ENCODE measurements around the gene GRAMD2A.

The GRAMD2A gene

DNA sequence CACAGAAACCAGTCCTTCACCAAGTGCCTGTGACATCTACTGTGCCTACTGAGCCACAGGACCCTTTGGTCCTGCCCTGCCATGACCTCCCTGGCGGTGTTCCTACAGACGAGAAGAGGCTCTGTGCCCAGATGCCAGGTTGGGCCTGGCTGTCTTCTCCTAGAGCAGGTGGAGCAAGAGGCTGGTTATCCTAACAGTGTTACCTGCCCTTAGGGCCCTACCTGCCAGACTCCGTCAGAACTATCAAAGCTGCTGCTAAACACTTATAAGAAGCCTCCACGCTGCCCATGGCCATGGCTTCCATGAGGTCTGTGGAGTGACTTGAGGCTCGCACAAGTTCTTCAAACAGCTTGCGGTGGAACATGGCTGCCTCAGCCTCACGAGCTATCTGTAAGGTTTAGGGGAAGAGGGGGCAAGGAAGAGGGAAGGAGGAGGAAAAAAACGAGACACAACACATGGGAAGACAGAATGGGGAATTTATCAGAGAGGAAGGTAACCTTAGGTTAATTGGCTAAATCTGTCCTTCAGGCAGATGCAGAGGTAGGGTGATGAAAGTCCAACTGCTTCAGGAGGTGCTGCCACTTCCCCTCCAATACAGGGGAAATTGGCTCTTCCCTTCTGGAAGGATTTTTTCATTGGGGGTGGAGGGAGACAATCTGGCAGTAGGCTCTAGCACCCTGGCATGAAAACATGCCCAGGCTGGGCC lies 5.4 kb upstream of the GRAMD2A start:
- TF ChIP-seq, protein P1, sequence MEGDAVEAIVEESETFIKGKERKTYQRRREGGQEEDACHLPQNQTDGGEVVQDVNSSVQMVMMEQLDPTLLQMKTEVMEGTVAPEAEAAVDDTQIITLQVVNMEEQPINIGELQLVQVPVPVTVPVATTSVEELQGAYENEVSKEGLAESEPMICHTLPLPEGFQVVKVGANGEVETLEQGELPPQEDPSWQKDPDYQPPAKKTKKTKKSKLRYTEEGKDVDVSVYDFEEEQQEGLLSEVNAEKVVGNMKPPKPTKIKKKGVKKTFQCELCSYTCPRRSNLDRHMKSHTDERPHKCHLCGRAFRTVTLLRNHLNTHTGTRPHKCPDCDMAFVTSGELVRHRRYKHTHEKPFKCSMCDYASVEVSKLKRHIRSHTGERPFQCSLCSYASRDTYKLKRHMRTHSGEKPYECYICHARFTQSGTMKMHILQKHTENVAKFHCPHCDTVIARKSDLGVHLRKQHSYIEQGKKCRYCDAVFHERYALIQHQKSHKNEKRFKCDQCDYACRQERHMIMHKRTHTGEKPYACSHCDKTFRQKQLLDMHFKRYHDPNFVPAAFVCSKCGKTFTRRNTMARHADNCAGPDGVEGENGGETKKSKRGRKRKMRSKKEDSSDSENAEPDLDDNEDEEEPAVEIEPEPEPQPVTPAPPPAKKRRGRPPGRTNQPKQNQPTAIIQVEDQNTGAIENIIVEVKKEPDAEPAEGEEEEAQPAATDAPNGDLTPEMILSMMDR (IDR thresholded peaks at IDR 0.05), result no peak
- peaks cover 9% of the 10 kb centered on the region for H3K27me3 ChIP-seq
- peaks cover 100% of the 10 kb centered on the region for H3K36me3 ChIP-seq
- no peak overlapping the region for H3K27ac ChIP-seq
- no peaks in the 10 kb centered on the region for H3K9me3 ChIP-seq
- H3K4me3 ChIP-seq (ENCODE audit: low read depth in 1 of 2, low read length in 1 of 2), result no peak overlapping the region
- H3K4me1 ChIP-seq (ENCODE audit: control insufficient read depth in 1 of 2, insufficient read depth in 1 of 2, low read depth in 1 of 2, low read length in 1 of 2), result peaks cover 1 to 3% of the 10 kb centered on the region in 2 experiments

DNA sequence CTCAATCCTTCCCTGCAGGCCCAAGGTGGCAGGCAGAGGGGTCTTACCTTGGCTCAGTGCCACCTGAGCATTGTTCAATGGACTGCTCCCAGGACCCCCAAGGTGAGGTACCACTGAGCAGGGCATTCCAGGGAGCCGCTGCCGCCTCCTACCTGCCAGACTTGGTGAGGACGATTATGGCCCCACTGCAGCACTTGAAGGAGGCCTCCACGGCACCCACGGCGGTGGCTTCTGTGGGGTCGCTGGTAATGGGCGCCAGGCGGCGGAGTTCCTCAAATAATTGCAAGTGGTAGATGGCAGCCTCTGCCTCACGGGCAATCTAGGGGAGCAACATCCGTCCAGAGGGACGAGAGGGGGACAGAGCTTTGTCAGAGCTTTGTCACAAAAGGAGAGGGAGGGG lies 4.7 kb upstream of the GRAMD2A start:
- TF ChIP-seq, protein P1 (IDR thresholded peaks at IDR 0.05), result no peak
- Histone ChIP-seq H3K27me3 (peaks cover 15% of the 10 kb centered on the region), H3K27ac (peak overlapping the region; percentile 9), H3K4me1 (ENCODE audit: control insufficient read depth in 1 of 2, insufficient read depth in 1 of 2, low read depth in 1 of 2, low read length in 1 of 2) (peaks cover 6% of the 10 kb centered on the region in 2 experiments), H3K36me3 (peaks cover 93% of the 10 kb centered on the region), H3K4me3 (ENCODE audit: low read depth in 1 of 2, low read length in 1 of 2) (no peak overlapping the region), H3K9me3 (no peaks in the 10 kb centered on the region)

DNA sequence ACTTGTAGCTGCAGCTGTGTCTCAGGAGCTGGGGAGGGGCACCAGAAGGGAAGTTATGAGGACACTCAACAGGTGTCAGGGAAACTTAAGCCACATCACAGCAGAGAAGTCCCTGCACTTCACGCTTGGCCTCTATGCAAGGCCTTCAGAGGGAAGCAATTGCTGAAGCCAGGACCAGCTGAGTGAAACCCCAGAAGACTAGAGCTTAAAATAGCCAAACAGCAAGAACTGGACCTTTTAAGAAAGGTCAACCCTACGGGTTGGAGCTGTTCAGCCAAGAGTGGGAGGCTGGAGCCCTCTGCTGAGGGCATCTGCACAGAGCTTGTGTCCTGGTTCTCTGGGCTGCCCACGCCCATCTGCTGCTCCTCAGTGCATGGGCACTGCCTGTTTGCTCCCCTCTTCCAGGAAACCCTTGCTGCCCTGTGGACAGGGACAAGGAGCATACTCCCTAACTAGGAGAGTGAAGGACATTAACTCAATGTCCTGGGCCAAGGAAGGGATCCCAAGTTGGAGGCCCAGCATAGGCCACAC lies 3.9 kb upstream of the GRAMD2A start:
- Histone ChIP-seq H3K36me3 (peaks cover 85% of the 10 kb centered on the region), H3K9me3 (no peaks in the 10 kb centered on the region), H3K4me3 (ENCODE audit: low read depth in 1 of 2, low read length in 1 of 2) (no peak overlapping the region), H3K27me3 (peaks cover 24% of the 10 kb centered on the region), H3K4me1 (ENCODE audit: control insufficient read depth in 1 of 2, insufficient read depth in 1 of 2, low read depth in 1 of 2, low read length in 1 of 2) (peaks cover 12 to 14% of the 10 kb centered on the region in 2 experiments), H3K27ac (peak overlapping the region; percentile 54)
- TF ChIP-seq, protein P1 (IDR thresholded peaks at IDR 0.05), result no peak

DNA sequence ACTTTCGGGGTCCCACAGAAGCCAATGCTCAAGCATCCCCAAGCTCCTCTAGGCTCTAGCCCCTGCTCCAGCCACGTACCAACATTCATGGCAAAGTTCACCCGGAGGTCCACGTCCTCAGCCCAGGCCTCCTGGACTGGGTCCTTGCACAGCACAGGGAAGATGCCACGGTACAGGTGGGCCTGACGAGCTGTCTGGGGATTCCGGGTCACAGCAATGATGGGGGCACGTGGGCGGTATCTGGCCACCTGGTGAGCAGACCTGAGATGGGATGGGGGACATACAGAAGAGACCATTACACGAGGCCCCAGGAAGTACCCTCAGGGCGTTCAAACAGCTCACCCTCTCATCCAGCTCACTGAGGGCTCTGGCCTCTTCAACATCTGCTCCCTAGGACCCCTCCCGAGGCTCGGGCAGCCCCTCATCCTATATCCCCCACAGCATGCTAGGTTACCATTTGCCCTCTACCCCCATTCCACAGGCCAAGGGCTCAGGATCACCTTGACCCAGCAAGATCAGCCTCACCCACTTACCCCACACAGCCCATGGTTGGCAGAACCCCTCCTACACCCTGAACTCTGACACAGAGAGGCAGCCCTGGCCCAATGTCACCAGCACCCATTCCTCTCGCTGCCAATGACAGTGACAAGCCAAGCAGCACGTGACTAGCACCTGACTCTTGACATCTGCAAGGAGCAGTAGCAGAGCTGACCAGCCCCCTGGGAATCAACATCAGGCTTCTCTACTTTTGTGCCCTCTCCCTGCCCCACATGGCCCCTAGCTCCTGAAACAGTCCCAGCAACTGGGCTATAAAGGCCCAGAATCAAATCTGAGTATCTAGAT lies 3.0 kb upstream of the GRAMD2A start:
- no peaks in the 10 kb centered on the region for H3K9me3 ChIP-seq
- H3K36me3 ChIP-seq, result peaks cover 77% of the 10 kb centered on the region
- peak overlapping the region; percentile 54 for H3K27ac ChIP-seq
- TF ChIP-seq, protein P1 (IDR thresholded peaks at IDR 0.05), result no peak
- peaks cover 30% of the 10 kb centered on the region for H3K27me3 ChIP-seq
- peaks cover 15 to 17% of the 10 kb centered on the region in 2 experiments for H3K4me1 ChIP-seq (ENCODE audit: control insufficient read depth in 1 of 2, insufficient read depth in 1 of 2, low read depth in 1 of 2, low read length in 1 of 2)
- H3K4me3 ChIP-seq (ENCODE audit: low read depth in 1 of 2, low read length in 1 of 2), result no peak overlapping the region

DNA sequence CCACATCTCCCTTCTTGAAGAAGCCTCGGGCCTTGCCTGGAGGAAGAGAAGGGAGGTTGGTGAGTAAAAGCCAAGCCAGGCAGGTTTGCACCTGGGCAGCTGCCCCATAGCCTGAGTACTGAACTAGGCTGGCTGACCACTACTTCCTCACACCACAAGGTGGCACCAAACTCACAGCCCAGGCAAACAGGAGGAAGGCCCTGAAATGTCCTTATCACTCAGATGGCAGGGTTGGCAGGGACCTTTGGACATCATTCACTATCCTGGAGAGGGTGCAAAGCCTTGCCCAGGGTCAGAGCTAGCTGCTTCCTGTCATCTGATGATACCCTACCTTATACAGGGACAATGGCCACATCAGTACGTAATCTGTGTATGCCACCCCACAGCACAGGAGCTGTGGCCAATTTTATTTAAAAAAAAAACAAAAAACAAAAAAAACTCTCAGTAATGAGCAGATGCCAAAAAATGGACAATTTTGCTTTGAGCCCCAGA lies 2.2 kb upstream of the GRAMD2A start:
- TF ChIP-seq, protein P1 (IDR thresholded peaks at IDR 0.05), result peak; percentile 85
- peak overlapping the region; percentile 54 for H3K27ac ChIP-seq
- no peaks in the 10 kb centered on the region for H3K9me3 ChIP-seq
- peaks cover 30% of the 10 kb centered on the region for H3K27me3 ChIP-seq
- no peak overlapping the region for H3K4me3 ChIP-seq (ENCODE audit: low read depth in 1 of 2, low read length in 1 of 2)
- H3K36me3 ChIP-seq, result peaks cover 68% of the 10 kb centered on the region
- H3K4me1 ChIP-seq (ENCODE audit: control insufficient read depth in 1 of 2, insufficient read depth in 1 of 2, low read depth in 1 of 2, low read length in 1 of 2), result peaks cover 23 to 25% of the 10 kb centered on the region in 2 experiments

Measured in neutrophil (primary cell).